Vagina (tissue), 2 donors: Measurements from ENCODE around the gene MAPK8IP1.

Source experiments
- POLR2A ChIP-seq, 2 donors: fragments of 450-650 bp; IDR thresholded peaks; one replicate each; pipeline ENCODE4 v1.6.1; 2017; ENCODE audit warnings: antibody characterized with exemption in 2 of 2, mild to moderate bottlenecking in 2 of 2, moderate library complexity in 2 of 2
- POLR2AphosphoS5 ChIP-seq, 2 donors: sonication (generic); formaldehyde crosslinking; IDR thresholded peaks; one replicate each; pipeline ENCODE4 v1.9.0; 2017; ENCODE audit warnings: antibody characterized with exemption in 2 of 2, mild to moderate bottlenecking in 2 of 2, low read depth in 1 of 2; ENCODE audit not compliant: insufficient read depth in 1 of 2
- TF ChIP-seq, protein P1 (sequence below), 3 experiments: fragments of 450-650 bp in 2 of 3; fragments of 200-600 bp in 1 of 3; sonication (generic) in 1 of 3; IDR thresholded peaks; one replicate each; pipeline ENCODE4 v1.5.1; 2017 to 2019; ENCODE audit warnings: antibody characterized with exemption in 3 of 3, mild to moderate bottlenecking in 2 of 3, moderate library complexity in 2 of 3

DNA sequence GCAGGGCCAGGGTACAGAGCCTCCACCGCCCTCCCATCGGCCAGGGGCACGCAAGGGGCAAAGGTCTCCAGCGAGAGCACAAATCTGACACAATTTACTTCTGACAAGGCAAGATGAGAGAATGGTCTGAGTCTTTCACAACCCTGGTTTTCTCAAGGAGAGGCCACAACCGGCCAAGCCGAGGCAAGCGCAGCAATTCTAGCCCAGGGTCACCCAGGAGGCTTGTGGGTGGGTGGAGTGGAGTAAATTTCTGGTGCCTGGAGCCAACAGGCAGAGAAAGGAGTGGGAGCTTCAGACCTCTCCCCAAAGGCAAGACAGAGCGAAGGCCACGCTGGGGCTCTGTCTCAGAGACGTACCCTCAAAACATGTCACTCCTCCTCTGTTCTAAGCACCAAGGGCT lies 46.3 kb downstream of the MAPK8IP1 start:
- TF ChIP-seq POLR2A (IDR thresholded peaks at IDR 0.05) = no peak
- TF ChIP-seq, protein P1, sequence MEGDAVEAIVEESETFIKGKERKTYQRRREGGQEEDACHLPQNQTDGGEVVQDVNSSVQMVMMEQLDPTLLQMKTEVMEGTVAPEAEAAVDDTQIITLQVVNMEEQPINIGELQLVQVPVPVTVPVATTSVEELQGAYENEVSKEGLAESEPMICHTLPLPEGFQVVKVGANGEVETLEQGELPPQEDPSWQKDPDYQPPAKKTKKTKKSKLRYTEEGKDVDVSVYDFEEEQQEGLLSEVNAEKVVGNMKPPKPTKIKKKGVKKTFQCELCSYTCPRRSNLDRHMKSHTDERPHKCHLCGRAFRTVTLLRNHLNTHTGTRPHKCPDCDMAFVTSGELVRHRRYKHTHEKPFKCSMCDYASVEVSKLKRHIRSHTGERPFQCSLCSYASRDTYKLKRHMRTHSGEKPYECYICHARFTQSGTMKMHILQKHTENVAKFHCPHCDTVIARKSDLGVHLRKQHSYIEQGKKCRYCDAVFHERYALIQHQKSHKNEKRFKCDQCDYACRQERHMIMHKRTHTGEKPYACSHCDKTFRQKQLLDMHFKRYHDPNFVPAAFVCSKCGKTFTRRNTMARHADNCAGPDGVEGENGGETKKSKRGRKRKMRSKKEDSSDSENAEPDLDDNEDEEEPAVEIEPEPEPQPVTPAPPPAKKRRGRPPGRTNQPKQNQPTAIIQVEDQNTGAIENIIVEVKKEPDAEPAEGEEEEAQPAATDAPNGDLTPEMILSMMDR (IDR thresholded peaks at IDR 0.05) = no peak
- no peak for TF ChIP-seq POLR2AphosphoS5 (IDR thresholded peaks at IDR 0.05; ENCODE audit: insufficient read depth in 1 of 2, low read depth in 1 of 2)
